SK-N-SH (cell line): ENCODE results near the gene ACER3. TPM values are rescaled to one million over a fixed set of nuclear protein-coding genes. Genes with fewer than 3 reads are reported as not detected.
"Not testable (repeated sequence)": the region's sequence is repeated elsewhere in the genome, so short reads cannot be mapped to it uniquely, and the experiment has no call there.

Source experiments
- CTCF ChIA-PET: fragments of 300-600, 350-600 bp; formaldehyde crosslinking; extraction: SDS; loops from one replicate; lab custom pipeline; 2021; lab: Yijun Ruan, JAX
- POLR2A ChIA-PET: fragments of 350-600 bp; sonication (Branson Sonifier 250); formaldehyde crosslinking; extraction: SDS; loops from one replicate; lab custom pipeline; 2020; ENCODE audit warnings: antibody characterized with exemption, inconsistent platforms; lab: Yijun Ruan, JAX
- DNase-seq: peaks from one replicate; pipeline ENCODE4 v3.0.0; 2012
- H2AFZ ChIP-seq: fragments of 200-600 bp; sonication (generic); 2 replicates; pipeline ENCODE4 v1.8.1; 2016; ENCODE audit warnings: antibody characterized with exemption, mild to moderate bottlenecking, low read depth
- H3F3A ChIP-seq: fragments of 200-600 bp; sonication (generic); replicated peaks from 2 replicates; pipeline ENCODE3; 2016; ENCODE audit warnings: antibody characterized with exemption, mild to moderate bottlenecking; ENCODE audit not compliant: insufficient read depth
- H3K27ac ChIP-seq, 2 experiments: fragments of 200-500 bp in 1 of 2; fragments of 200-600 bp in 1 of 2; sonication (Bioruptor generic) in 1 of 2; sonication (generic), shearing (Covaris generic) in 1 of 2; 2 replicates each; pipeline versions ENCODE4 v1.5.1 to v1.6.1; 2014 to 2016; ENCODE audit warnings: low read depth in 2 of 2, inconsistent platforms in 1 of 2, low read length in 1 of 2, mild to moderate bottlenecking in 1 of 2, mixed read lengths in 1 of 2
- H3K27me3 ChIP-seq: fragments of 200-600 bp; sonication (generic), shearing (Covaris generic); 2 replicates; pipeline ENCODE4 v1.6.1; 2016; ENCODE audit warnings: mixed run types; ENCODE audit not compliant: insufficient read depth
- H3K36me3 ChIP-seq, 2 experiments: fragments of 200-500 bp in 1 of 2; fragments of 200-600 bp in 1 of 2; sonication (Bioruptor generic) in 1 of 2; sonication (generic) in 1 of 2; replicated peaks in 1 of 2; 2 replicates each; pipeline versions ENCODE3 to v1.5.1; 2014 to 2016; ENCODE audit warnings: low read length in 1 of 2, mild to moderate bottlenecking in 1 of 2; ENCODE audit not compliant: insufficient read depth in 2 of 2, control insufficient read depth in 1 of 2
- H3K4me1 ChIP-seq, 2 experiments: fragments of 200-500 bp in 1 of 2; fragments of 200-600 bp in 1 of 2; sonication (Bioruptor generic) in 1 of 2; sonication (generic), shearing (Covaris generic) in 1 of 2; 2 replicates each; pipeline versions ENCODE4 v1.5.1 to v1.6.1; 2014 to 2016; ENCODE audit warnings: low read depth in 1 of 2, low read length in 1 of 2, mixed run types in 1 of 2; ENCODE audit not compliant: insufficient read depth in 2 of 2, control insufficient read depth in 1 of 2
- H3K4me2 ChIP-seq: fragments of 200-600 bp; sonication (generic), shearing (Covaris generic); 2 replicates; pipeline ENCODE4 v1.6.1; 2017; ENCODE audit warnings: mixed run types
- H3K4me3 ChIP-seq, 2 experiments: fragments of 200-500 bp in 1 of 2; fragments of 200-600 bp in 1 of 2; sonication (Bioruptor generic) in 1 of 2; sonication (generic), shearing (Covaris generic) in 1 of 2; 2 replicates each; pipeline versions ENCODE4 v1.5.1 to v1.8.1; 2014 to 2016; ENCODE audit warnings: low read depth in 2 of 2, inconsistent platforms in 1 of 2, low read length in 1 of 2, mild to moderate bottlenecking in 1 of 2, mixed read lengths in 1 of 2, moderate library complexity in 1 of 2
- H3K79me2 ChIP-seq: fragments of 200-600 bp; sonication (generic); 2 replicates; pipeline ENCODE4 v1.8.1; 2017; ENCODE audit warnings: mild to moderate bottlenecking; ENCODE audit not compliant: insufficient read depth
- H3K9ac ChIP-seq: fragments of 200-600 bp; sonication (generic); 2 replicates; pipeline ENCODE4 v1.6.1; 2017; ENCODE audit warnings: mixed run types
- H3K9me2 ChIP-seq: fragments of 200-600 bp; sonication (generic); 2 replicates; pipeline ENCODE4 v1.6.1; 2017; ENCODE audit warnings: mixed run types
- H3K9me3 ChIP-seq: fragments of 200-600 bp; sonication (generic); 2 replicates; pipeline ENCODE4 v1.6.1; 2017; ENCODE audit warnings: mixed run types, mild to moderate bottlenecking, moderate library complexity
- H4K20me1 ChIP-seq: fragments of 200-600 bp; sonication (generic); 2 replicates; pipeline ENCODE4 v1.6.1; 2017; ENCODE audit warnings: mild to moderate bottlenecking, mixed run types; ENCODE audit not compliant: insufficient read depth
- CHD2 ChIP-seq: fragments of 150-350 bp; IDR thresholded peaks from 2 replicates; pipeline ENCODE4 v1.6.1; 2018; ENCODE audit warnings: low read length; ENCODE audit not compliant: partially characterized antibody
- FOSL2 ChIP-seq: IDR thresholded peaks from 2 replicates; pipeline ENCODE4 v1.4.0; 2012; ENCODE audit warnings: low read depth, mild to moderate bottlenecking, moderate library complexity, borderline replicate concordance
- FOXJ3 ChIP-seq: sonication (generic); formaldehyde crosslinking; IDR thresholded peaks from 2 replicates; pipeline ENCODE4 v1.5.1; 2020; ENCODE audit warnings: mild to moderate bottlenecking, missing genetic modification reagents
- FOXM1 ChIP-seq: IDR thresholded peaks from 2 replicates; pipeline ENCODE4 v1.4.0; 2012; ENCODE audit warnings: low read depth, mild to moderate bottlenecking
- GATA2 ChIP-seq: sonication (generic); formaldehyde crosslinking; IDR thresholded peaks from 2 replicates; pipeline ENCODE4 v1.5.0; 2020; ENCODE audit warnings: mild to moderate bottlenecking, missing genetic modification reagents
- JUND ChIP-seq: IDR thresholded peaks from 2 replicates; pipeline ENCODE4 v1.4.0; 2012
- MEF2A ChIP-seq: IDR thresholded peaks from 2 replicates; pipeline ENCODE4 v1.4.0; 2012; ENCODE audit warnings: low read depth, borderline replicate concordance
- NFIC ChIP-seq: IDR thresholded peaks from 2 replicates; pipeline ENCODE4 v1.4.0; 2012; ENCODE audit warnings: borderline replicate concordance
- NRF1 ChIP-seq: IDR thresholded peaks from 2 replicates; pipeline ENCODE4 v1.6.1; 2012; ENCODE audit warnings: low read depth, mild to moderate bottlenecking, low read length
- RCOR1 ChIP-seq: fragments of 150-350 bp; IDR thresholded peaks from 2 replicates; pipeline ENCODE4 v1.6.1; 2017; ENCODE audit warnings: antibody characterized with exemption, low read length
- RXRA ChIP-seq: IDR thresholded peaks from 2 replicates; pipeline ENCODE4 v1.4.0; 2012; ENCODE audit warnings: low read depth, mild to moderate bottlenecking, borderline replicate concordance
- SIN3A ChIP-seq: IDR thresholded peaks from 2 replicates; pipeline ENCODE4 v1.6.1; 2012; ENCODE audit warnings: low read depth, mild to moderate bottlenecking, low read length, moderate library complexity, borderline replicate concordance
- TAF1 ChIP-seq: IDR thresholded peaks from 2 replicates; pipeline ENCODE4 v1.6.1; 2012; ENCODE audit warnings: low read depth, mild to moderate bottlenecking, low read length, moderate library complexity, borderline replicate concordance
- TEAD4 ChIP-seq: IDR thresholded peaks from 2 replicates; pipeline ENCODE4 v1.4.0; 2012; ENCODE audit warnings: mild to moderate bottlenecking, borderline replicate concordance; ENCODE audit not compliant: insufficient read depth
- WGBS: methylation state at CpG from one replicate; pipeline ENCODE4 v1.1.6; 2017; ENCODE audit warnings: low lambda C conversion rate; 5-methylcytosine and 5-hydroxymethylcytosine counted together
- polyA plus RNA-seq, 3 experiments: library from polyadenylated mRNA; depleted of rRNA; stranded (reverse); fragments of >200 nt; gene quantifications; 2 replicates each; pipeline ENCODE4 v1.2.3, GENCODE V29; 2012
- TF ChIP-seq, protein P1 (sequence below): IDR thresholded peaks from 2 replicates; pipeline ENCODE4 v1.4.0; 2012; ENCODE audit warnings: low read depth, borderline replicate concordance

The ACER3 gene
- polyA plus RNA-seq, 1 of the 3 experiments (the other 2 are of a cell fraction), result 5.4 TPM

DNA sequence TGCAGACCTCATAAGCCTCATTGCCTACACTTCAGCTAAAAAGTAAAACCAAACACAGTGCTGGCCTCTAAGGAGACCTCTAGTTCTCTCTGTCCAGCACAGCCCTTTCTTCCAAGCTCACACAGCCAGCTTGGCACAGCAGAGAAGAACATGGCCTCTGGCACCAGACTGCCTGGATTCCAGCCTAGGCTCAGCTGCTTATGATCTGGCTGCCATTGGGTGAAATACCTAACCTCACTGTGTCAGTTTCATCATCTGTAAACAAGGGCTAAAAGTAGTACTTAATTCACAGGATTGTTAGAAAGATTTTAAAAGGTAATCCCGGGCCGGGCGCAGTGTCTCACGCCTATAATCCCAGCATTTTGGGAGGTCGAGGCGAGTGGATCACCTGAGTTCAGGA, 9.9 kb upstream of the ACER3 start:
- no peaks in the 10 kb centered on the region for H3K9me3 ChIP-seq

GRCh38 chr11:76854709-76855108, 6.0 kb upstream of the ACER3 start:
- ChIA-PET POLR2A (no interaction called here), CTCF (interaction anchor here (1.2 to 2.0 kb wide), 3 partner anchors 47 to 65 kb away, joined by 3 to 8 read pairs (median 5); no protein-coding TSS in a partner anchor)
- H3K9me2 ChIP-seq, result no peaks in the 10 kb centered on the region

More for the DNA sequence above, 9.9 kb upstream of the ACER3 start:
- H3K4me3 ChIP-seq, result no peak overlapping the region
- no peaks in the 10 kb centered on the region for H3F3A ChIP-seq
- H3K4me1 ChIP-seq, result no peaks in the 10 kb centered on the region; a peak in 1 of 4 replicates
- CTCF ChIA-PET, result interaction anchor here (1.3 to 2.2 kb wide), 4 partner anchors 41 to 129 kb away, joined by 4 to 17 read pairs (median 6); no protein-coding TSS in a partner anchor
- no peaks in the 10 kb centered on the region for H3K79me2 ChIP-seq
- no peaks in the 10 kb centered on the region for H3K9me2 ChIP-seq
- no peak overlapping the region for H3K9ac ChIP-seq
- no peaks in the 10 kb centered on the region for H4K20me1 ChIP-seq
- no peak overlapping the region for H3K4me2 ChIP-seq
- peaks cover 7% of the 10 kb centered on the region; the same call in 1 of the 2 replicates for H3K27me3 ChIP-seq
- POLR2A ChIA-PET, result no interaction called here
- no peak overlapping the region for H2AFZ ChIP-seq
- DNase-seq, result no peak
- no peak overlapping the region for H3K27ac ChIP-seq
- TF ChIP-seq MEF2A (no peak), TEAD4 (no peak), SIN3A (no peak), JUND (no peak), FOXJ3 (no peak), NFIC (no peak), NRF1 (no peak), FOSL2 (no peak), TAF1 (no peak), RCOR1 (no peak), GATA2 (CRISPR knock-in tag) (no peak)
- TF ChIP-seq, protein P1, sequence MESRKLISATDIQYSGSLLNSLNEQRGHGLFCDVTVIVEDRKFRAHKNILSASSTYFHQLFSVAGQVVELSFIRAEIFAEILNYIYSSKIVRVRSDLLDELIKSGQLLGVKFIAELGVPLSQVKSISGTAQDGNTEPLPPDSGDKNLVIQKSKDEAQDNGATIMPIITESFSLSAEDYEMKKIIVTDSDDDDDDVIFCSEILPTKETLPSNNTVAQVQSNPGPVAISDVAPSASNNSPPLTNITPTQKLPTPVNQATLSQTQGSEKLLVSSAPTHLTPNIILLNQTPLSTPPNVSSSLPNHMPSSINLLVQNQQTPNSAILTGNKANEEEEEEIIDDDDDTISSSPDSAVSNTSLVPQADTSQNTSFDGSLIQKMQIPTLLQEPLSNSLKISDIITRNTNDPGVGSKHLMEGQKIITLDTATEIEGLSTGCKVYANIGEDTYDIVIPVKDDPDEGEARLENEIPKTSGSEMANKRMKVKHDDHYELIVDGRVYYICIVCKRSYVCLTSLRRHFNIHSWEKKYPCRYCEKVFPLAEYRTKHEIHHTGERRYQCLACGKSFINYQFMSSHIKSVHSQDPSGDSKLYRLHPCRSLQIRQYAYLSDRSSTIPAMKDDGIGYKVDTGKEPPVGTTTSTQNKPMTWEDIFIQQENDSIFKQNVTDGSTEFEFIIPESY, result no peak
- no peaks in the 10 kb centered on the region for H3K36me3 ChIP-seq
- WGBS, result 90% methylated on average over 6 of the region's 6 CpGs

DNA sequence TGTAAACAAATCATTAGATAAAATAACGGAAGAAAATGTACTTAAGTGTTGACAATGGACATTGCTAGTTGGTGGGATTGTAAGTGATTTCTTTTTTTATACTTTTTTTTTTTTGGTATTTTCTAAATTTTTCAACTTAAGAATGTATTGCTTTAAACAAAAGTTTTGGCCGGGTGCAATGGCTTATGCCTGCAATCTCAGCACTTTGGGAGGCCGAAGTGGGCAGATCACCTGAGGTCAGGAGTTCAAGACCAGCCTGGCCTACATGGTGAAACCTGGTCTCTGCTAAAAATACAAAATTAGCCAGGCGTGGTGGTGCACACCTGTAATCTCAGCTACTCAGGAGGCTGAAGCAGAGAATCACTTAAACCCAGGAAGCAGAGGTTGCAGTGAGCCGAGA, 5.0 kb upstream of the ACER3 start:
- H3K4me3 ChIP-seq, H3K27me3 ChIP-seq, H4K20me1 ChIP-seq, H3F3A ChIP-seq, H2AFZ ChIP-seq, H3K9me2 ChIP-seq, DNase-seq, H3K4me2 ChIP-seq, POLR2A ChIA-PET, H3K36me3 ChIP-seq, H3K9me3 ChIP-seq, H3K9ac ChIP-seq, H3K27ac ChIP-seq, H3K4me1 ChIP-seq, H3K79me2 ChIP-seq: not testable (repeated sequence)
- CTCF ChIA-PET, result interaction anchor here (0.6 to 2.0 kb wide), 4 partner anchors 48 to 607 kb away, joined by 3 to 8 read pairs (median 4); no protein-coding TSS in a partner anchor
- WGBS, result 78% methylated on average over 5 of the region's 5 CpGs

More at GRCh38 chr11:76854709-76855108, 6.0 kb upstream of the ACER3 start:
- Histone ChIP-seq H3K79me2 (no peaks in the 10 kb centered on the region), H3K36me3 (no peaks in the 10 kb centered on the region), H3K4me1 (no peaks in the 10 kb centered on the region; a peak in 1 of 4 replicates), H3K27me3 (peaks cover under 1% of the 10 kb centered on the region; the same call in 1 of the 2 replicates), H4K20me1 (no peaks in the 10 kb centered on the region), H3K9ac (no peak overlapping the region), H3K9me3 (no peaks in the 10 kb centered on the region), H2AFZ (no peak overlapping the region), H3K27ac (no peak overlapping the region), H3K4me3 (no peak overlapping the region), H3F3A (no peaks in the 10 kb centered on the region), H3K4me2 (no peak overlapping the region)
- no peak for DNase-seq
- WGBS, result 91% methylated on average over 1 of the region's 1 CpG
- TF ChIP-seq SIN3A (no peak), RXRA (no peak), CHD2 (no peak), RCOR1 (no peak), FOXM1 (no peak)
